HG03457 (cell line): ENCODE results near the gene CDV3.

Experiments
- ATAC-seq: cut with Tn5 transposase; IDR thresholded peaks from one replicate; pipeline ENCODE4 v1.9.1; 2021; ENCODE audit warnings: moderate number of reproducible peaks; ENCODE audit not compliant: unreplicated experiment

The CDV3 gene

GRCh38 chr3:133563816-133564215 lies 9.7 kb upstream of the CDV3 start:
- ATAC-seq = no peak

- ATAC-seq = no peak
Observed at GRCh38 chr3:133568294-133569014, 5.0 kb upstream of the CDV3 start.

GRCh38 chr3:133570139-133570936 lies 3.1 kb upstream of the CDV3 start:
- ATAC-seq = no peak

- no peak for ATAC-seq
Observed at GRCh38 chr3:133570937-133571320, 2.6 kb upstream of the CDV3 start.

GRCh38 chr3:133572158-133573053 lies 1.1 kb upstream of the CDV3 start:
- ATAC-seq = no peak

GRCh38 chr3:133573054-133573628 lies 345 bp upstream of the CDV3 start:
- ATAC-seq = peak; percentile 66

- ATAC-seq = peak; percentile 33
Observed at GRCh38 chr3:133574260-133574881, 885 bp downstream of the CDV3 start.

GRCh38 chr3:133575086-133575485 lies 1.6 kb downstream of the CDV3 start:
- no peak for ATAC-seq

GRCh38 chr3:133576169-133576568 lies 2.7 kb downstream of the CDV3 start:
- ATAC-seq = no peak

- ATAC-seq = no peak
Observed at GRCh38 chr3:133578548-133579191, 5.2 kb downstream of the CDV3 start.

- no peak for ATAC-seq
Observed at GRCh38 chr3:133583396-133583795, 9.9 kb downstream of the CDV3 start.

- ATAC-seq = no peak
Observed at GRCh38 chr3:133588035-133588434, 14.5 kb downstream of the CDV3 start.

- ATAC-seq = no peak
Observed at GRCh38 chr3:133588784-133589465, 15.4 kb downstream of the CDV3 start.

GRCh38 chr3:133589503-133589902 lies 16.0 kb downstream of the CDV3 start:
- no peak for ATAC-seq

- no peak for ATAC-seq
Observed at GRCh38 chr3:133591271-133591742, 17.8 kb downstream of the CDV3 start.

GRCh38 chr3:133592843-133593242 lies 19.4 kb downstream of the CDV3 start:
- ATAC-seq = no peak

- no peak for ATAC-seq
Observed at GRCh38 chr3:133593243-133593642, 19.8 kb downstream of the CDV3 start.

GRCh38 chr3:133595341-133595740 lies 21.9 kb downstream of the CDV3 start:
- no peak for ATAC-seq

- no peak for ATAC-seq
Observed at GRCh38 chr3:133598405-133598804, 24.9 kb downstream of the CDV3 start.
